HAP-1 (cell line): ENCODE measurements around the gene RBM22.

Source experiments
- DNase-seq, 2 experiments: peaks; one replicate each; pipeline ENCODE4 v3.0.0-alpha.2; 2016 to 2020; ENCODE audit warnings: low spot score in 2 of 2
- H3K27me3 ChIP-seq: fragments of 250-450 bp; sonication (Bioruptor Pico); 2 replicates; pipeline ENCODE4 v1.5.1; 2020; ENCODE audit warnings: low read depth, mild to moderate bottlenecking, moderate library complexity
- H3K36me3 ChIP-seq: fragments of 250-450 bp; sonication (Bioruptor Pico); replicated peaks from 2 replicates; pipeline ENCODE4 v1.5.1; 2020; ENCODE audit warnings: mild to moderate bottlenecking
- H3K4me1 ChIP-seq: fragments of 250-450 bp; sonication (Bioruptor Pico); 2 replicates; pipeline ENCODE4 v1.5.1; 2020; ENCODE audit warnings: mild to moderate bottlenecking
- H3K4me3 ChIP-seq: fragments of 250-450 bp; sonication (Bioruptor Pico); 2 replicates; pipeline ENCODE4 v1.5.1; 2020; ENCODE audit warnings: mild to moderate bottlenecking, moderate library complexity
- H3K9me3 ChIP-seq: fragments of 250-450 bp; sonication (Bioruptor Pico); 2 replicates; pipeline ENCODE4 v1.5.1; 2020; ENCODE audit warnings: mild to moderate bottlenecking, moderate library complexity
- in situ Hi-C: fragments of 300-500 bp; cut with MboI; formaldehyde crosslinking; loops from 3 replicates; pipeline ENCODE4 v1.14.3; 2020; ENCODE audit warnings: low sequenced_read_pairs, inconsistent platforms, mixed read lengths

Gene RBM22

DNA sequence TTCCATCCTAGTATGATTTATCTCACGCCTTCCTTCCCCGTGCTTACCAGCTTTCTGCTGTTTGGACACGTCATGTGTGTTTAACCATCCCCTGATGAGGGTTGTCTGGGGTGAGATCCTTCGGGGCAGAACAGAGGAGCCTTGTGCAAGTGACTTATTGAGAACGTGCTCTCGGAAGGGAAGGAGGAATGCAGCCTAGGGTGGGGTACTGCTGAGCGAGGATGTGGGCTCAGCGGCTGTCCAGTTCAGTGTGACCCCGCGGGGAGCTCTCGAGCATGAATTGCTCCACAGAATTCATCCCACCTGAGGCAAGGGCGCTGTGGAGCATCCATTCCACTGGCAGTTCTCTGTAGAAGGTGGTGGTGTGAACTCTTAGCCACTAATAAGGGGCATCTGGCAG lies 35.8 kb downstream of the RBM22 start:
- H3K36me3 ChIP-seq: peaks cover 4% of the 10 kb centered on the region; the same call in 1 of the 2 replicates
- no peak overlapping the region for H3K4me3 ChIP-seq
- in situ Hi-C loops: loop anchor here (25.0 kb wide), 1 partner anchor 203 kb away; no protein-coding TSS in a partner anchor
- H3K9me3 ChIP-seq: no peaks in the 10 kb centered on the region
- H3K27me3 ChIP-seq: no peaks in the 10 kb centered on the region
- peaks cover 1% of the 10 kb centered on the region for H3K4me1 ChIP-seq
- DNase-seq: no peak

DNA sequence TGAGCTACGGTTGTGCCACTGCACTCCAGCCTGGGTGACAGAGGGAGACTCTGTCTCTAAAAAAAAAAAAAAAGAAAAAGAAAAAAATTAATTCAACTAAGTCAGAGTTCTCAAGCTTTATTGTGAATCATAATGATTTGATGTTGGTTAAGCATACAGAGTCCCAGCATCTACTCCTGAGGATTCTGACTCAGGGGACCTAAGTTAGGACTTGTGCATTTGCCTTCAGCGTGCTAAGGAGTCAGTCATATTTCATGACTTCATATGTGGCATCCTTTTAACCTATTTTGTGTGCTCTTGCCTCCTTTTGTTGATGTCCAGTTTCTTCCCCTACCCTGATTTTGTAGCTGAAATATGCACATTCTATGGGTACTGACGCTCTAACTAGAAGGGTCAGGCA lies 36.9 kb downstream of the RBM22 start:
- Histone ChIP-seq H3K27me3 (no peaks in the 10 kb centered on the region), H3K4me3 (no peak overlapping the region), H3K9me3 (no peaks in the 10 kb centered on the region), H3K36me3 (0 out of 2 replicates have a peak, but pooled peaks cover 2% of the 10 kb centered on the region), H3K4me1 (no peaks in the 10 kb centered on the region)
- in situ Hi-C loops: loop anchor here (25.0 kb wide), 1 partner anchor 202 kb away; no protein-coding TSS in a partner anchor
- no peak for DNase-seq

DNA sequence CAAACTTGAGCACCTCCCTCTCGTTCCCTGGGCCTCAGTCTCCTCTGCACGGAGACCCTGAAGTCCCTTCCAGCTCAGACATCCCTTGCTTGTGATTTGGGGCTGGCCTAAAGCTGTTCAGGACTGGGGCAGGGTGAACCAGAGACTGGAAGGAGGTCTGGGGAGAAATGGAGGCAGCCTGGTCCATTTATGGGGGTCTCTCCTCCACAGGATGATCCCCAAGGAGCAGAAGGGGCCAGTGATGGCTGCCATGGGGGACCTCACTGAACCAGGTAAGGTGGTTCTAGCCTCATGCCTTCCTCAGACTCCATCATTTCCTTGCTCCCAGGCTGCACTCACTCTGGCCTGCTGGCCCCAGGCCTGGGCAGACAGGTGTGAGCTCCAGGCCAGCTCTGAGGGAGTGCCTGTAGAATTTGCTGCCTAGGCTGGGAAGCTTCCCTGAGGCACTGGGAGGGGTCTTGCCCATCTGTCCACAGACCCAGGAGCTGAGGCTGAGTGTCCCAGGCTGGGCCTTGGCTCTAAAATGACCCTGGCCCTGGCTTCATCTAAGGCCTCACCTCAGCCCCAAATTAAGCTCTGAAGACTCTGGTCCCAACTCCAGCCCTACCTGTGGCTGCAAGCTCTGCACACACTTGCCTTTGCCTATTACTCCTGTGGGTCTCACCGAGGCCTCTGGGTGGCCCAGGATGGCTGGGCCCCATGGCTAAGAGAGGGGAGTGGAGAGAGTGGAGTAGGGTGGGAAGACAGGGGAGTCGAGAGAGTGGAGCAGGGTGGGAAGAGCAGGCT lies 37.9 kb downstream of the RBM22 start:
- no peak overlapping the region for H3K4me3 ChIP-seq
- H3K27me3 ChIP-seq: no peaks in the 10 kb centered on the region
- no peaks in the 10 kb centered on the region for H3K4me1 ChIP-seq
- H3K9me3 ChIP-seq: no peaks in the 10 kb centered on the region
- in situ Hi-C loops: loop anchor here (25.0 kb wide), 1 partner anchor 201 kb away; no protein-coding TSS in a partner anchor
- no peaks in the 10 kb centered on the region for H3K36me3 ChIP-seq
- no peak for DNase-seq

GRCh38 chr5:150661821-150662596 lies 38.9 kb downstream of the RBM22 start:
- in situ Hi-C loops: loop anchor here (25.0 kb wide), 1 partner anchor 200 kb away; no protein-coding TSS in a partner anchor
- Histone ChIP-seq H3K27me3 (no peaks in the 10 kb centered on the region), H3K4me3 (no peak overlapping the region), H3K36me3 (no peaks in the 10 kb centered on the region), H3K4me1 (peaks cover 3% of the 10 kb centered on the region), H3K9me3 (no peaks in the 10 kb centered on the region)
- no peak for DNase-seq

- DNase-seq: no peak
- H3K4me1 ChIP-seq: peaks cover 5% of the 10 kb centered on the region
- no peak within 1 kb of the TSS for H3K4me3 ChIP-seq
- H3K9me3 ChIP-seq: no peaks in the 10 kb centered on the region
- in situ Hi-C loops: loop anchor here (25.0 kb wide), 1 partner anchor 199 kb away; no protein-coding TSS in a partner anchor
- H3K27me3 ChIP-seq: no peaks in the 10 kb centered on the region
- H3K36me3 ChIP-seq: no peaks in the 10 kb centered on the region
These were observed 39.8 kb downstream of the RBM22 start, which contains the start of gene MYOZ3 for GRCh38 chr5:150661086-150661485. Gene MYOZ3 (plus strand): TSS chr5:150661251. CDS start chr5:150662942, 1,691 bp downstream.

DNA sequence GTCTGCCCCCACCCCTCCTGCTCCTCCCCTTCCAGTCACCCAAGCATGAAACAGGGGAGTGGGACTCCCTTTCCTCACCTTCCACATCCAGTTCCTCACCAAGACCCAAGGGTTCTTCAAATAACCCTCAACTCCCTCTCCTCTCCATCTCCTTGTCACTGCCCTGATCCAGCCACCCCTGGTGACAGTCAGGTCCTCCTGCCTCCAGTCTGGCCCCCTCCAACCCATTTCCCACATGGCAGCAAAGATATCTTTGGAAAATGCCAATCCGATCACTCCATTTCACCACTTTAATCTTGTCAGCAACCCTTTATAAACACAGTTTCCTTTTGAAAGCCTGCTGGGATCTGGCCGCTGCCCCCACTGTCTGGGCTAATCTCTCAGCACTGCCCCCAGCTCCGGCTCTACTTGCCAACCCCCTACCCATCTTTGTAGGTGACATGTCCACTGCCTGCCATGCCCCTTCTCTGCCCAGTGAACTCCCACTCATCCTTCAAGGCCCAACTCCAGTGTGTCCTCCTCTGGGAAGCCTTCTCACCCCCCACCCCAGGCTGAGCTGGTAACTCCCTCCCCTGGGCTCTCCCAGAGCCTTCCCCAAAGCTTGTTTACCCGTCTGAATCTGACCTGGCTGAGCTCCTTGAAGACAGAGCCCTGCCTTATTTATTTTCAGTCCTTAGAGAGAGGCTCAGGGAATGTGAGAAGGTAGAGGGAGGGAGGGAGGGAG lies 40.6 kb downstream of the RBM22 start:
- in situ Hi-C loops: loop anchor here (25.0 kb wide), 1 partner anchor 198 kb away; no protein-coding TSS in a partner anchor
- Histone ChIP-seq H3K4me3 (no peak overlapping the region), H3K36me3 (no peaks in the 10 kb centered on the region), H3K9me3 (no peaks in the 10 kb centered on the region), H3K4me1 (peaks cover 5% of the 10 kb centered on the region), H3K27me3 (no peaks in the 10 kb centered on the region)
- no peak for DNase-seq

- no peaks in the 10 kb centered on the region for H3K36me3 ChIP-seq
- H3K27me3 ChIP-seq: no peaks in the 10 kb centered on the region
- H3K9me3 ChIP-seq: no peaks in the 10 kb centered on the region
- in situ Hi-C loops: loop anchor here (25.0 kb wide), 1 partner anchor 197 kb away; no protein-coding TSS in a partner anchor
- H3K4me3 ChIP-seq: no peak overlapping the region
- peaks cover 5% of the 10 kb centered on the region for H3K4me1 ChIP-seq
- DNase-seq: no peak
These were observed 41.3 kb downstream of the RBM22 start for GRCh38 chr5:150659360-150660107.

DNA sequence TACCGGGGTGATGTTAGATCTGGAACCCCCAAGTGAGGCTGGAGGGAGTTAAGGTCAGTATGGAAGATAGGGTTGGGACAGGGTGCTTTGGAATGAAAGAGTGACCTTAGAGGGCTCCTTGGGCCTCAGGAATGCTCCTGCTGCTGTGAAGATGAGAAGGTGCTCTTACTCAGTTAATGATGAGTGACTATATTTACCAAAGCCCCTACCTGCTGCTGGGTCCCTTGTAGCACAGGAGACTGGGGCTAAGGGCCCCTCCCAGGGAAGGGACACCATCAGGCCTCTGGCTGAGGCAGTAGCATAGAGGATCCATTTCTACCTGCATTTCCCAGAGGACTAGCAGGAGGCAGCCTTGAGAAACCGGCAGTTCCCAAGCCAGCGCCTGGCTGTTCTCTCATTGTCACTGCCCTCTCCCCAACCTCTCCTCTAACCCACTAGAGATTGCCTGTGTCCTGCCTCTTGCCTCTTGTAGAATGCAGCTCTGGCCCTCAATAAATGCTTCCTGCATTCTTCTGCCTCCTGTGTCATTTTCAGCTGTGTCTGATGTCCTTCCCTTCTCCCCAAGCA lies 42.1 kb downstream of the RBM22 start:
- Histone ChIP-seq H3K4me3 (no peak overlapping the region), H3K36me3 (no peaks in the 10 kb centered on the region), H3K27me3 (no peaks in the 10 kb centered on the region), H3K9me3 (no peaks in the 10 kb centered on the region), H3K4me1 (peaks cover 5% of the 10 kb centered on the region)
- in situ Hi-C loops: loop anchor here (25.0 kb wide), 1 partner anchor 196 kb away; no protein-coding TSS in a partner anchor
- DNase-seq: no peak

DNA sequence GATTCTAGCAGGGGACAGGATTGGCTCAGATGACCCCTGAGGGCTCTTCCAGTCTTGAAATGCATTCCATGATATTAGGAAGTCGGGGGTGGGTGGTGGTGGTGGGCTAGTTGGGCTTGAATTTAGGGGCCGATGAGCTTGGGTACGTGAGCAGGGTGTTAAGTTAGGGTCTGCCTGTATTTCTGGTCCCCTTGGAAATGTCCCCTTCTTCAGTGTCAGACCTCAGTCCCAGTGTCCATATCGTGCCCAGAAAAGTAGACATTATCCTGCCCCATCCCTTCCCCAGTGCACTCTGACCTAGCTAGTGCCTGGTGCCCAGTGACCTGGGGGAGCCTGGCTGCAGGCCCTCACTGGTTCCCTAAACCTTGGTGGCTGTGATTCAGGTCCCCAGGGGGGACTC lies 42.7 kb downstream of the RBM22 start:
- H3K9me3 ChIP-seq: no peaks in the 10 kb centered on the region
- no peaks in the 10 kb centered on the region for H3K36me3 ChIP-seq
- peaks cover 5% of the 10 kb centered on the region for H3K4me1 ChIP-seq
- no peak for DNase-seq
- in situ Hi-C loops: loop anchor here (25.0 kb wide), 1 partner anchor 196 kb away; no protein-coding TSS in a partner anchor
- H3K4me3 ChIP-seq: no peak overlapping the region
- no peaks in the 10 kb centered on the region for H3K27me3 ChIP-seq

DNA sequence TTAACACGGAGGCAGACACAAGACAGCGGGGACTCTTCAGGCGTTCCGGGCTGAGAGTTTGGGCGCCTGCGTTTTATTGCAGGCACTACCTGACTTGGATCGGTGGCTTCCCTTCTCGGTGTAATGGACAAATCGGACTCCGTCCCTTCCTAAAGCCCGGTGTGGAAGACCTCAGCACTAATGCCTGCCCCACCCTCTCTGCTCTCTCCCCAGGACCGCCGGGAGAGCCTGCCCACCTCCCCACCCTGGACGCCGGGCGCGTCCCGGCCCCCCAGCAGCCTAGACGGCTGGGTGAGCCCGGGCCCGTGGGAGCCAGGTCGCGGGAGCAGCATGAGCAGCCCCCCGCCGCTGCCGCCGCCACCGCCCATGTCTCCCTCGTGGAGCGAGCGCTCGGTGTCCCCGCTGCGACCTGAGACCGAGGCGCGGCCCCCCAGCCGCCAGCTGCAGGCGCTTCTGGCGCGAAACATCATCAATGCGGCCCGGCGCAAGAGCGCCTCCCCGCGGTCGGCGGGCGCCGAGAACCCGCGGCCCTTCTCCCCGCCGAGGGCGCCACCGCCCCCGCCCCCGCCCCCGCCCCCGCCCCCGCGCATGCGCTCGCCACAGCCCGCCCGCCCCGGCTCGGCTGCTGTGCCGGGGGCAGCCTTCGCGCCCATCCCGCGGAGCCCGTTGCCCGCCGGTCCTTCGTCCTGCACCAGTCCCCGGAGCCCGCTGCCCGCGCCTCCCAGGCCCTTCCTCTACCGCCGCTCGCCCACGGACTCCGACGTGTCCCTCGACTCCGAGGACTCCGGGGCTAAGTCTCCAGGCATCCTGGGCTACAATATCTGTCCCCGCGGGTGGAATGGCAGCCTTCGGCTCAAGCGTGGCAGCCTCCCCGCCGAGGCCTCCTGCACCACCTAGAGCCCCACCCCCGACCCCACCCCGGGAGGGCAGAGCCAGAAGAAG lies 44.4 kb downstream of the RBM22 start:
- peak; percentile 78 to 88 for DNase-seq
- in situ Hi-C loops: loop anchor here (25.0 kb wide), 1 partner anchor 194 kb away; no protein-coding TSS in a partner anchor

DNA sequence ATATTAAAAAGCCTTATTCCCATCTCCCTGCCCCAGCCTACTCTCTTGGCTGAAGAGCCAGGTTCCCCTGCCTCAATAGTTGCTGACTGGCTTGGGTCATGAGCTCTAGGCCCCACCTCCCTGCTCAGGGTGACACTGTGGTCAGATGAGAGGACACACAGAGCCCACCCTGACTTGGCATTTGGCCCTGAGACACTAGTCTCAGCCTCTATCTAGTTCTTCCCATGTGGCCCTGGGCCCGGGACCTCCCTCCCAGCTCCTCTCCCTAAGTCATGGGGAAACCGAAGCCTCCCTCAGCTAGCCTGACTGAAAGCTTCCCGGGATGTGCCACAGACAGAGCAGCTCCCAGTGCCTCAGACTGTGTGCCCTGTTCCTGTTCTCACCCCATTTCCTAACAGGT lies 45.6 kb downstream of the RBM22 start:
- H3K27me3 ChIP-seq: no peaks in the 10 kb centered on the region
- H3K4me1 ChIP-seq: peaks cover 5% of the 10 kb centered on the region
- in situ Hi-C loops: loop anchor here (25.0 kb wide), 1 partner anchor 193 kb away; no protein-coding TSS in a partner anchor
- H3K9me3 ChIP-seq: no peaks in the 10 kb centered on the region
- no peak overlapping the region for H3K4me3 ChIP-seq
- H3K36me3 ChIP-seq: no peaks in the 10 kb centered on the region
- DNase-seq: no peak

More for the DNA sequence above, 44.4 kb downstream of the RBM22 start:
- peaks cover 5% of the 10 kb centered on the region for H3K4me1 ChIP-seq
- no peaks in the 10 kb centered on the region for H3K9me3 ChIP-seq
- H3K27me3 ChIP-seq: no peaks in the 10 kb centered on the region
- H3K36me3 ChIP-seq: no peaks in the 10 kb centered on the region
- peak overlapping the region; percentile 48 for H3K4me3 ChIP-seq
